Panc1 (cell line): ENCODE results near the gene DCK.
"Not testable (repeated sequence)": the region's sequence is repeated elsewhere in the genome, so short reads cannot be mapped to it uniquely, and the experiment has no call there.

ENCODE experiments used
- POLR2AphosphoS5 ChIP-seq: IDR thresholded peaks from 2 replicates; pipeline ENCODE4 v1.6.1; 2012; ENCODE audit warnings: mild to moderate bottlenecking, low read depth, low read length, moderate library complexity
- SIN3A ChIP-seq: IDR thresholded peaks from 2 replicates; pipeline ENCODE4 v1.6.1; 2012; ENCODE audit warnings: low read depth, mild to moderate bottlenecking, low read length, moderate library complexity, borderline replicate concordance; ENCODE audit not compliant: insufficient read depth
- TCF7L2 ChIP-seq: IDR thresholded peaks from 2 replicates; pipeline ENCODE4 v1.6.1; 2011; ENCODE audit warnings: mild to moderate bottlenecking, low read depth, low read length, inconsistent platforms
- TF ChIP-seq, protein P1 (sequence below): fragments of 450-650 bp; IDR thresholded peaks from 2 replicates; pipeline ENCODE4 v1.5.1; 2017; ENCODE audit warnings: mild to moderate bottlenecking
- TF ChIP-seq, protein P2 (sequence below), 2 experiments: IDR thresholded peaks; 2 replicates each; pipeline ENCODE4 v1.6.1; 2011 to 2012; ENCODE audit warnings: low read depth in 2 of 2, control low read depth in 1 of 2, low read length in 1 of 2, mild to moderate bottlenecking in 1 of 2, moderate library complexity in 1 of 2; ENCODE audit not compliant: insufficient read depth in 1 of 2

DNA sequence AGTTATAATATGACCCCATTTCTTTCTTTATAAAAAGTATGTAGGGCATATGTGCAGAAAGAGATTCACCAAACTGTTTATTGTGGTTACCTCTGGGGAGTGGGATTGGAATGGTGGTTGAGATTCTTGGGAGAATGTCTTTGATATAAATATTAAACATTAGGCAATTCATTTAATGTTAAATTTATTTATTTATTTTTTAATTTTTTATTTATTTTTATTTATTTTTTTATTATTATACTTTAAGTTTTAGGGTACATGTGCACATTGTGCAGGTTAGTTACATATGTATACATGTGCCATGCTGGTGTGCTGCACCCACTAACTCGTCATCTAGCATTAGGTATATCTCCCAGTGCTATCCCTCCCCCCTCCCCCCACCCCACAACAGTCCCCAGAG is 60.2 kb downstream of the DCK start:
- TF ChIP-seq, protein P1, sequence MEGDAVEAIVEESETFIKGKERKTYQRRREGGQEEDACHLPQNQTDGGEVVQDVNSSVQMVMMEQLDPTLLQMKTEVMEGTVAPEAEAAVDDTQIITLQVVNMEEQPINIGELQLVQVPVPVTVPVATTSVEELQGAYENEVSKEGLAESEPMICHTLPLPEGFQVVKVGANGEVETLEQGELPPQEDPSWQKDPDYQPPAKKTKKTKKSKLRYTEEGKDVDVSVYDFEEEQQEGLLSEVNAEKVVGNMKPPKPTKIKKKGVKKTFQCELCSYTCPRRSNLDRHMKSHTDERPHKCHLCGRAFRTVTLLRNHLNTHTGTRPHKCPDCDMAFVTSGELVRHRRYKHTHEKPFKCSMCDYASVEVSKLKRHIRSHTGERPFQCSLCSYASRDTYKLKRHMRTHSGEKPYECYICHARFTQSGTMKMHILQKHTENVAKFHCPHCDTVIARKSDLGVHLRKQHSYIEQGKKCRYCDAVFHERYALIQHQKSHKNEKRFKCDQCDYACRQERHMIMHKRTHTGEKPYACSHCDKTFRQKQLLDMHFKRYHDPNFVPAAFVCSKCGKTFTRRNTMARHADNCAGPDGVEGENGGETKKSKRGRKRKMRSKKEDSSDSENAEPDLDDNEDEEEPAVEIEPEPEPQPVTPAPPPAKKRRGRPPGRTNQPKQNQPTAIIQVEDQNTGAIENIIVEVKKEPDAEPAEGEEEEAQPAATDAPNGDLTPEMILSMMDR, result not testable (repeated sequence)
- TF ChIP-seq POLR2AphosphoS5, TCF7L2, SIN3A: not testable (repeated sequence)
- TF ChIP-seq, protein P2, sequence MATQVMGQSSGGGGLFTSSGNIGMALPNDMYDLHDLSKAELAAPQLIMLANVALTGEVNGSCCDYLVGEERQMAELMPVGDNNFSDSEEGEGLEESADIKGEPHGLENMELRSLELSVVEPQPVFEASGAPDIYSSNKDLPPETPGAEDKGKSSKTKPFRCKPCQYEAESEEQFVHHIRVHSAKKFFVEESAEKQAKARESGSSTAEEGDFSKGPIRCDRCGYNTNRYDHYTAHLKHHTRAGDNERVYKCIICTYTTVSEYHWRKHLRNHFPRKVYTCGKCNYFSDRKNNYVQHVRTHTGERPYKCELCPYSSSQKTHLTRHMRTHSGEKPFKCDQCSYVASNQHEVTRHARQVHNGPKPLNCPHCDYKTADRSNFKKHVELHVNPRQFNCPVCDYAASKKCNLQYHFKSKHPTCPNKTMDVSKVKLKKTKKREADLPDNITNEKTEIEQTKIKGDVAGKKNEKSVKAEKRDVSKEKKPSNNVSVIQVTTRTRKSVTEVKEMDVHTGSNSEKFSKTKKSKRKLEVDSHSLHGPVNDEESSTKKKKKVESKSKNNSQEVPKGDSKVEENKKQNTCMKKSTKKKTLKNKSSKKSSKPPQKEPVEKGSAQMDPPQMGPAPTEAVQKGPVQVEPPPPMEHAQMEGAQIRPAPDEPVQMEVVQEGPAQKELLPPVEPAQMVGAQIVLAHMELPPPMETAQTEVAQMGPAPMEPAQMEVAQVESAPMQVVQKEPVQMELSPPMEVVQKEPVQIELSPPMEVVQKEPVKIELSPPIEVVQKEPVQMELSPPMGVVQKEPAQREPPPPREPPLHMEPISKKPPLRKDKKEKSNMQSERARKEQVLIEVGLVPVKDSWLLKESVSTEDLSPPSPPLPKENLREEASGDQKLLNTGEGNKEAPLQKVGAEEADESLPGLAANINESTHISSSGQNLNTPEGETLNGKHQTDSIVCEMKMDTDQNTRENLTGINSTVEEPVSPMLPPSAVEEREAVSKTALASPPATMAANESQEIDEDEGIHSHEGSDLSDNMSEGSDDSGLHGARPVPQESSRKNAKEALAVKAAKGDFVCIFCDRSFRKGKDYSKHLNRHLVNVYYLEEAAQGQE (IDR thresholded peaks at IDR 0.05; ENCODE audit: insufficient read depth in 1 of 2, low read depth in 2 of 2, low read length in 1 of 2), result not testable (repeated sequence)
